ENCODE results near the gene SMIM33.
"Not testable (repeated sequence)": the region's sequence is repeated elsewhere in the genome, so short reads cannot be mapped to it uniquely, and the experiment has no call there.

SMIM33 gene

GRCh38 chr5:139457241-139457640 is 13.6 kb upstream of the SMIM33 start:
- DNase-seq (ENCODE audit: low spot score) = no peak

GRCh38 chr5:139457653-139458306 is 13.0 kb upstream of the SMIM33 start:
- no peak for DNase-seq (ENCODE audit: low spot score)

GRCh38 chr5:139458580-139459407 is 12.0 kb upstream of the SMIM33 start:
- peak; percentile 91 for DNase-seq (ENCODE audit: low spot score)

GRCh38 chr5:139459451-139459934 is 11.3 kb upstream of the SMIM33 start:
- peak; percentile 42 for DNase-seq (ENCODE audit: low spot score)

GRCh38 chr5:139460455-139460854 is 10.3 kb upstream of the SMIM33 start:
- no peak for DNase-seq (ENCODE audit: low spot score)

- no peak for DNase-seq (ENCODE audit: low spot score)
Measured at GRCh38 chr5:139461176-139461575, 9.6 kb upstream of the SMIM33 start.

GRCh38 chr5:139461698-139462097 is 9.1 kb upstream of the SMIM33 start:
- peak; percentile 93 for DNase-seq (ENCODE audit: low spot score)

- peak; percentile 79 for DNase-seq (ENCODE audit: low spot score)
Measured at GRCh38 chr5:139462586-139463276, 8.1 kb upstream of the SMIM33 start, which contains the start of gene ECSCR. ECSCR (minus strand) TSS chr5:139462743; CDS start chr5:139462670, 73 bp downstream.

- DNase-seq (ENCODE audit: low spot score) = no peak
Measured at GRCh38 chr5:139468421-139468931, 2.3 kb upstream of the SMIM33 start.

- DNase-seq (ENCODE audit: low spot score) = no peak
Measured at GRCh38 chr5:139472386-139473030, 1.7 kb downstream of the SMIM33 start.

GRCh38 chr5:139473105-139473504 is 2.3 kb downstream of the SMIM33 start:
- peak; percentile 60 for DNase-seq (ENCODE audit: low spot score)

GRCh38 chr5:139473565-139473964 is 2.8 kb downstream of the SMIM33 start:
- peak; percentile 50 for DNase-seq (ENCODE audit: low spot score)

GRCh38 chr5:139474890-139475791 is 4.3 kb downstream of the SMIM33 start:
- no peak for DNase-seq (ENCODE audit: low spot score)

GRCh38 chr5:139475865-139476617 is 5.2 kb downstream of the SMIM33 start:
- DNase-seq (ENCODE audit: low spot score) = no peak

GRCh38 chr5:139478657-139479423 is 8.0 kb downstream of the SMIM33 start:
- DNase-seq (ENCODE audit: low spot score) = not testable (repeated sequence)

- DNase-seq (ENCODE audit: low spot score) = not testable (repeated sequence)
Measured at GRCh38 chr5:139479729-139480128, 8.9 kb downstream of the SMIM33 start.

- no peak for DNase-seq (ENCODE audit: low spot score)
Measured at GRCh38 chr5:139481122-139481533, 10.3 kb downstream of the SMIM33 start.

GRCh38 chr5:139481580-139482049 is 10.8 kb downstream of the SMIM33 start:
- DNase-seq (ENCODE audit: low spot score) = no peak

Measured in kidney capillary endothelial cell (primary cell).